Spleen (tissue), 11 donors: ENCODE data around the gene POU4F2. TPM values are rescaled to one million over a fixed set of nuclear protein-coding genes. Genes with fewer than 3 reads are reported as not detected.
"Not testable (repeated sequence)": the region's sequence is repeated elsewhere in the genome, so short reads cannot be mapped to it uniquely, and the experiment has no call there.

ENCODE experiments used
- DNase-seq: peaks from one replicate; pipeline ENCODE4 v3.0.0-alpha.2; 2020
- H3K27ac ChIP-seq, 8 donors: fragments of 200-600 bp; sonication (generic) in 7 of 8; 1 replicate in 4 of 8; 2 replicates in 4 of 8; pipeline versions ENCODE4 v1.5.0 to v1.8.0; 2016 to 2021; ENCODE audit warnings: inconsistent platforms in 4 of 8, mild to moderate bottlenecking in 4 of 8, moderate library complexity in 1 of 8
- H3K27me3 ChIP-seq, 7 donors: fragments of 200-600 bp; sonication (generic) in 6 of 7; replicated peaks in 1 of 7; 1 replicate in 4 of 7; 2 replicates in 3 of 7; pipeline versions ENCODE4 v1.5.0 to v1.8.0; 2016 to 2021; ENCODE audit warnings: inconsistent platforms in 3 of 7, mild to moderate bottlenecking in 1 of 7
- H3K36me3 ChIP-seq, 6 donors: fragments of 200-600 bp; sonication (generic) in 5 of 6; 1 replicate in 4 of 6; 2 replicates in 2 of 6; pipeline versions ENCODE4 v1.5.0 to v1.8.0; 2016 to 2021; ENCODE audit warnings: inconsistent platforms in 2 of 6
- H3K4me1 ChIP-seq, 6 donors: fragments of 200-600 bp; sonication (generic) in 5 of 6; 1 replicate in 3 of 6; 2 replicates in 3 of 6; pipeline versions ENCODE4 v1.5.0 to v1.8.0; 2016 to 2021; ENCODE audit warnings: inconsistent platforms in 3 of 6
- H3K4me3 ChIP-seq, 8 donors: fragments of 200-600 bp; sonication (generic) in 7 of 8; 1 replicate in 4 of 8; 2 replicates in 4 of 8; pipeline versions ENCODE4 v1.5.0 to v1.8.0; 2016 to 2021; ENCODE audit warnings: inconsistent platforms in 4 of 8, mild to moderate bottlenecking in 4 of 8, moderate library complexity in 2 of 8
- H3K9me3 ChIP-seq, 8 donors: fragments of 200-600 bp; sonication (generic) in 7 of 8; 1 replicate in 4 of 8; 2 replicates in 4 of 8; pipeline versions ENCODE4 v1.5.0 to v1.8.0; 2016 to 2021; ENCODE audit warnings: inconsistent platforms in 4 of 8
- CTCF ChIP-seq, 11 experiments: fragments of 200-600 bp in 7 of 11; fragments of 450-650 bp in 4 of 11; sonication (generic) in 4 of 11; IDR thresholded peaks in 8 of 11; conservative IDR thresholded peaks in 3 of 11; 1 replicate in 7 of 11; 2 replicates in 4 of 11; pipeline versions ENCODE4 v1.4.0 to v1.8.0; 2016 to 2021; ENCODE audit warnings: antibody characterized with exemption in 11 of 11, inconsistent platforms in 4 of 11, mild to moderate bottlenecking in 1 of 11
- POLR2A ChIP-seq, 3 donors: fragments of 450-650 bp; IDR thresholded peaks; one replicate each; pipeline ENCODE4 v1.5.1; 2017; ENCODE audit warnings: antibody characterized with exemption in 3 of 3, mild to moderate bottlenecking in 1 of 3
- POLR2AphosphoS5 ChIP-seq, 3 donors: sonication (generic); formaldehyde crosslinking; IDR thresholded peaks; one replicate each; pipeline ENCODE4 v1.5.1; 2017; ENCODE audit warnings: antibody characterized with exemption in 3 of 3
- WGBS, 5 donors: extraction: QIAGEN DNeasy Blood & Tissue Kit in 3 of 5; methylation state at CpG; one replicate each; pipeline versions ENCODE4 v1.1.5 to v1.1.7; 2013 to 2018; 5-methylcytosine and 5-hydroxymethylcytosine counted together
- intact Hi-C: fragments of 100-400 bp; cut with DNase I; formaldehyde crosslinking; loops from one replicate; pipeline ENCODE4 v1.15.0; 2023; ENCODE audit warnings: low total_unique reads
- polyA plus RNA-seq, 3 donors: library from polyadenylated mRNA; stranded (reverse); fragments of 200-250 nt; gene quantifications; one replicate each; pipeline ENCODE4 v1.2.1, GENCODE V29; 2013
- total RNA-seq, 7 donors: library from RNA; depleted of rRNA in 3 of 7; stranded (reverse); fragments of >200 nt in 3 of 7; fragmentation: NEBNext Ultra II Directional in 4 of 7; extraction: Animal tissue kit (Norgen Biotek cat#: 25700) in 4 of 7; gene quantifications; one replicate each; pipeline versions ENCODE4 v1.1.0 to v1.2.1, GENCODE V29; 2016 to 2021
- donor health status: healthy with polysubstance abuse.
- donor health status: DM: no; HTN: no; CAD: no; lungs with moderate emphysema.
- donor health status: DM: no; HTN: no; CAD: no.
- donor health status: Bipolar disorder and iron deficiency.
- donor health status: healthy.
- donor health status: DM: no; HTN: no; CAD: no.
- donor health status: DM: yes; HTN: yes; CAD: no.

Gene POU4F2
- total and polyA plus RNA-seq, 10 donors, result not detected

- H3K27ac ChIP-seq, result no peak overlapping the region
- H3K36me3 ChIP-seq, result no peaks in the 10 kb centered on the region
- H3K9me3 ChIP-seq, result no peaks in the 10 kb centered on the region
- peak overlapping the region in 7 of 8 donors; percentile 13 to 67 (median 44) for H3K4me3 ChIP-seq
- 4 to 19% (median 9%) methylated on average over 5 to 9 of the region's 9 CpGs for WGBS, 5 donors
- peaks cover 3 to 85% (median 52%) of the 10 kb centered on the region in 7 donors for H3K27me3 ChIP-seq
- DNase-seq, result no peak
- TF ChIP-seq POLR2AphosphoS5 (IDR thresholded peaks at IDR 0.05) (no peak), POLR2A (IDR thresholded peaks at IDR 0.05) (no peak), CTCF (IDR thresholded peaks at IDR 0.05 in 8 of 11, conservative IDR thresholded peaks at IDR 0.05 in 3 of 11) (no peak)
- intact Hi-C loops, result no loop called here
- H3K4me1 ChIP-seq, result peaks cover 0 to 19% (median 15%) of the 10 kb centered on the region in 6 donors
Observed at GRCh38 chr4:146655521-146655856, 16.8 kb downstream of the POU4F2 start.

- H3K36me3 ChIP-seq, result no peaks in the 10 kb centered on the region
- no peak overlapping the region for H3K27ac ChIP-seq
- TF ChIP-seq POLR2A (IDR thresholded peaks at IDR 0.05), result no peak
- no peaks in the 10 kb centered on the region for H3K9me3 ChIP-seq
- H3K27me3 ChIP-seq, result peaks cover 0 to 26% (median 2%) of the 10 kb centered on the region in 7 donors
- no peaks in the 10 kb centered on the region for H3K4me1 ChIP-seq
- no peak for DNase-seq
- intact Hi-C loops, result no loop called here
- 56 to 62% (median 61%) methylated on average over 4 of the region's 4 CpGs for WGBS, 5 donors
- H3K4me3 ChIP-seq, result no peak overlapping the region
Observed at GRCh38 chr4:146661367-146661766, 22.7 kb downstream of the POU4F2 start.

- 50 to 73% (median 66%) methylated on average over 6 of the region's 6 CpGs for WGBS, 5 donors
- H3K27me3 ChIP-seq, H3K4me1 ChIP-seq, H3K4me3 ChIP-seq, intact Hi-C loops, DNase-seq, H3K36me3 ChIP-seq, H3K27ac ChIP-seq, H3K9me3 ChIP-seq: not testable (repeated sequence)
Observed at GRCh38 chr4:146663968-146664311, 25.2 kb downstream of the POU4F2 start.

- Histone ChIP-seq H3K4me1 (no peaks in the 10 kb centered on the region), H3K9me3 (peaks cover 0 to 16% (median 0%) of the 10 kb centered on the region in 8 donors), H3K27me3 (no peaks in the 10 kb centered on the region), H3K27ac (no peak overlapping the region), H3K4me3 (no peak overlapping the region), H3K36me3 (no peaks in the 10 kb centered on the region)
- TF ChIP-seq POLR2AphosphoS5 (IDR thresholded peaks at IDR 0.05) (no peak), POLR2A (IDR thresholded peaks at IDR 0.05) (no peak), CTCF (IDR thresholded peaks at IDR 0.05 in 8 of 11, conservative IDR thresholded peaks at IDR 0.05 in 3 of 11) (no peak)
- intact Hi-C loops, result no loop called here
- DNase-seq, result no peak
- 76 to 94% (median 83%) methylated on average over 2 of the region's 2 CpGs for WGBS, 5 donors
Observed at GRCh38 chr4:146674829-146675570, 36.3 kb downstream of the POU4F2 start.

Other genes starting within 250 kb of the POU4F2 start
- gene SLC10A7, start 117.0 kb upstream of the POU4F2 start, total RNA-seq, result 10 to 100 TPM; 17.3 to 33.2 (median 19.4) TPM
- 1 to 10 TPM; 1.8 to 2.7 (median 2.7) TPM for gene SLC10A7, start 117.0 kb upstream of the POU4F2 start, polyA plus RNA-seq